ENCODE results near the gene DIPK1A.

- no peak for TF ChIP-seq CTCF (IDR thresholded peaks at IDR 0.05)
- no peak for TF ChIP-seq REST (IDR thresholded peaks at IDR 0.05; ENCODE audit: insufficient read depth in 1 of 2, low read depth in 2 of 2, low read length in 1 of 2)
Observed at GRCh38 chr1:92808381-92808780, 152.9 kb downstream of the DIPK1A start.

Data from Panc1 (cell line).